Cerebellar nuclear complex (tissue), 1 donor: ENCODE results near the gene TMEM52.

ENCODE experiments used
- DNase-seq, 2 experiments: peaks; one replicate each; lab custom pipeline; 2025; lab: John Stamatoyannopoulos, UW

Gene TMEM52

GRCh38 chr1:1918901-1919303, at the start of gene TMEM52:
TMEM52 (minus strand) TSS chr1:1919279; CDS start chr1:1919265, 14 bp downstream.
- DNase-seq = no peak

- DNase-seq = no peak
Observed at GRCh38 chr1:1967879-1968278, 48.8 kb upstream of the TMEM52 start.

- DNase-seq = no peak
Observed at GRCh38 chr1:1967151-1967550, 48.1 kb upstream of the TMEM52 start.

GRCh38 chr1:1966071-1966740, 47.1 kb upstream of the TMEM52 start:
- DNase-seq = no peak

GRCh38 chr1:1965546-1965945, 46.5 kb upstream of the TMEM52 start:
- DNase-seq = no peak

- no peak for DNase-seq
Observed at GRCh38 chr1:1964811-1965210, 45.7 kb upstream of the TMEM52 start.

GRCh38 chr1:1963570-1963969, 44.5 kb upstream of the TMEM52 start:
- DNase-seq = no peak

- DNase-seq = no peak
Observed at GRCh38 chr1:1962752-1963151, 43.7 kb upstream of the TMEM52 start.

- DNase-seq = no peak
Observed at GRCh38 chr1:1960480-1961196, 41.6 kb upstream of the TMEM52 start.

GRCh38 chr1:1959840-1960479, 40.9 kb upstream of the TMEM52 start:
- peak; percentile 66 to 92 for DNase-seq

- DNase-seq = no peak
Observed at GRCh38 chr1:1959459-1959839, 40.4 kb upstream of the TMEM52 start.

- DNase-seq = no peak
Observed at GRCh38 chr1:1958071-1958541, 39.0 kb upstream of the TMEM52 start.

- no peak for DNase-seq
Observed at GRCh38 chr1:1957533-1957961, 38.5 kb upstream of the TMEM52 start.

GRCh38 chr1:1956586-1957532, 37.8 kb upstream of the TMEM52 start:
- no peak for DNase-seq

- no peak for DNase-seq
Observed at GRCh38 chr1:1956101-1956500, 37.0 kb upstream of the TMEM52 start.

- no peak for DNase-seq
Observed at GRCh38 chr1:1955621-1956094, 36.6 kb upstream of the TMEM52 start.

- DNase-seq = no peak
Observed at GRCh38 chr1:1954831-1955441, 35.9 kb upstream of the TMEM52 start.

GRCh38 chr1:1954015-1954414, 34.9 kb upstream of the TMEM52 start:
- DNase-seq = no peak

- no peak for DNase-seq
Observed at GRCh38 chr1:1950940-1951339, 31.9 kb upstream of the TMEM52 start.

- no peak for DNase-seq
Observed at GRCh38 chr1:1948783-1949182, 29.7 kb upstream of the TMEM52 start.

- DNase-seq = no peak
Observed at GRCh38 chr1:1947493-1947892, 28.4 kb upstream of the TMEM52 start.
